NCI-H2029 (cell line): Measurements from ENCODE around the gene TTC32.

Experiments
- DNase-seq: peaks from one replicate; lab custom pipeline; 2025; lab: John Stamatoyannopoulos, UW

The TTC32 gene

GRCh38 chr2:19876751-19877150 is 25.0 kb downstream of the TTC32 start:
- DNase-seq = no peak

GRCh38 chr2:19875280-19875679 is 26.5 kb downstream of the TTC32 start:
- no peak for DNase-seq

GRCh38 chr2:19874726-19875125 is 27.1 kb downstream of the TTC32 start:
- no peak for DNase-seq

- DNase-seq = no peak
Observed at GRCh38 chr2:19873014-19873413, 28.8 kb downstream of the TTC32 start.

GRCh38 chr2:19872302-19872701 is 29.5 kb downstream of the TTC32 start:
- no peak for DNase-seq

- no peak for DNase-seq
Observed at GRCh38 chr2:19871836-19872235, 29.9 kb downstream of the TTC32 start.

- no peak for DNase-seq
Observed at GRCh38 chr2:19870792-19871191, 31.0 kb downstream of the TTC32 start.

- DNase-seq = peak; percentile 21
Observed at GRCh38 chr2:19868701-19869580, 32.8 kb downstream of the TTC32 start.

GRCh38 chr2:19868224-19868623 is 33.6 kb downstream of the TTC32 start:
- no peak for DNase-seq

GRCh38 chr2:19866771-19867170 is 35.0 kb downstream of the TTC32 start:
- no peak for DNase-seq

GRCh38 chr2:19865151-19865550 is 36.6 kb downstream of the TTC32 start:
- DNase-seq = no peak

- no peak for DNase-seq
Observed at GRCh38 chr2:19864381-19864780, 37.4 kb downstream of the TTC32 start.

- DNase-seq = no peak
Observed at GRCh38 chr2:19863303-19864041, 38.3 kb downstream of the TTC32 start.

GRCh38 chr2:19861813-19862212 is 40.0 kb downstream of the TTC32 start:
- DNase-seq = no peak

GRCh38 chr2:19860022-19860421 is 41.8 kb downstream of the TTC32 start:
- DNase-seq = peak; percentile 74

GRCh38 chr2:19859565-19859964 is 42.2 kb downstream of the TTC32 start:
- no peak for DNase-seq

GRCh38 chr2:19857806-19858205 is 44.0 kb downstream of the TTC32 start:
- no peak for DNase-seq

GRCh38 chr2:19857100-19857499 is 44.7 kb downstream of the TTC32 start:
- no peak for DNase-seq

GRCh38 chr2:19855542-19856431 is 46.0 kb downstream of the TTC32 start:
- DNase-seq = no peak

- DNase-seq = no peak
Observed at GRCh38 chr2:19854596-19855541, 46.9 kb downstream of the TTC32 start.

GRCh38 chr2:19851116-19851695 is 50.6 kb downstream of the TTC32 start:
- no peak for DNase-seq
